Measurements from ENCODE around the gene CST3.

CST3 gene

DNA sequence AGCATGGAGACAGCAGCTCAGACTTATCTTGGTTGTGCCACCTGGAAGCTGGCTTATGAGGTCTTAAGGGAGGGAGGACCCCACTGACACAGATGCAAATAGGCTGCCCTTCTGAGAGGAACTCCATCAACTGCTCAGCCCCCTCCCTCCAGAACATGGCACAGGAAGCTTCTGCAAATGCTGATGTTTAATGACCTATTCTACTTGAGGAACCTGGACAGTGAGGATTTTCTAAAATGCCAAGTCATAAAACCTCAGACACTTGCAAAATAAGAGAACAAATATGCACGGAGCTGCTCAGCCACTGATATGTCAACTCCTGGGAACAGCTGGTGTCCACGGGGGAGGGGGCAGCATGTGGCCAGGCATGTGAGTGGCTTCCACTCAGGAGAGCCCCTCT lies 35.5 kb downstream of the CST3 start:
- DNase-seq (ENCODE audit: low read depth) = no peak

DNA sequence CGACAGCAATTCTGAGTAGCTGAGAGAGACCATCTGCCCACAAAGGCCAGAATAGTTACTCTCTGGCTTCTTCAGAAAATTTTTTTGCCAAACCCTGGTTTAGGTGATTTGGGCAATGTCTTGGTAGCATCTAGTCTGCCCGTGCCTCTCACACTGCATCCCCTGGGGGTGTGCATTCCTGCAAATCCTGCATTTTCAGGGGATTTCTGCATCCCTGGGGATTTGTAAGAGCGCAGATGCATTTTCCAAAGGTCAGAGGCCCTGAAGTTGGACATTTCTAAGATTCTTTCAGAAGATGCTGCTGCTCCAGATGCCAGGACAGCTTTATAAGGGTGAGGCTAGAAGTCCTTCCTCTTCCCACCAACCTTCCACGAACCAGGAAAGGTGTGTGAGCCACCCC lies 36.0 kb downstream of the CST3 start:
- DNase-seq (ENCODE audit: low read depth) = no peak

- DNase-seq (ENCODE audit: low read depth) = no peak
These were observed 39.3 kb downstream of the CST3 start for GRCh38 chr20:23598481-23598880.

DNA sequence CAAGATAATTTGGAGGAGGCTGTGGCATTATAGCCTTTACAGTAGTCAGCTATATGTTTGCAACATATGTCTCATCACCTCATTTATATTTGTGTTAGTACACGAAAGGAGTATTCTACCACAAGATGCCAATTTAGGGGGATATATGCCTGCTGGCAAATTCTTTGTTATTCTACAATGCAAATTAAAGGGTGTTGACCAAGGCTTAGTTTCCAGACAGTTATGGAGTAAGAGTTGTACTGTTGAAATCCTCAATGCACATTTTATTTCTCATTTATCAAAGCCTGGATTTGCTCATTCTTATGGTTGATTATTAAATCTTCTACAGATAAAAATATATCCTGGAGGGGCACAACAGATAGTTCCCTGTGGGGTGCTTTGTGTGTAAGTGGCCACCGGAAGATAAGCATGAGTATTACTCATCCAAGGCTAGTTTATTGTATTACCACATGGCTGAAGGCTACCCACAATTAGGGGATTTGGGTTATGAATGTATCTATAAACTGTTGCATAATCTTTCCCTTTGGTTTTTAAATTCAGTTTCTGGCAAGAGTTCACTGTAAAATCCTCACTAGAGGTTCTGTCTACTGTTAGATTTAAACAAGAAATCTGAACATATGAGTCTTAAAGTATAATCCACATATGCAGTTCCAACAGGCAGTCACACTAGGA lies 41.0 kb downstream of the CST3 start:
- no peak for DNase-seq (ENCODE audit: low read depth)

DNA sequence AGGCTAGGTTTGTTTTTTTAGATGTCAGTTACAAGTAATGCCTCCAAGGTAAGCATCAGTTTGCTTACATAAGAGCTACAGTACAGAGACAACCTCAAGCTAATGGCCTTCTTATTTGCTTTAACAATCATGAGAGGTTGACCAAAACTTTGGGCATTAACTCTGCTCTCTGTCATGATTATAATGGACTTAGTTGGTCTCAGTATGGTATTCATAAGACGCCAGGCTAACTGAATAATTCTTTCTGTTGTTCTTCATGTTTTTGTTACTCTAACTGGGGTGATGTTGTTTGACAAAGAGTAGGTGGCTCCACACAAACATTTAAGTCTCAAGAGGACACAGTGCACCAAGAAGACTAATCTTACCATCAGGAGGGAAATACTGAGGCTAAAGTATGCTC lies 41.8 kb downstream of the CST3 start:
- no peak for DNase-seq (ENCODE audit: low read depth)

DNA sequence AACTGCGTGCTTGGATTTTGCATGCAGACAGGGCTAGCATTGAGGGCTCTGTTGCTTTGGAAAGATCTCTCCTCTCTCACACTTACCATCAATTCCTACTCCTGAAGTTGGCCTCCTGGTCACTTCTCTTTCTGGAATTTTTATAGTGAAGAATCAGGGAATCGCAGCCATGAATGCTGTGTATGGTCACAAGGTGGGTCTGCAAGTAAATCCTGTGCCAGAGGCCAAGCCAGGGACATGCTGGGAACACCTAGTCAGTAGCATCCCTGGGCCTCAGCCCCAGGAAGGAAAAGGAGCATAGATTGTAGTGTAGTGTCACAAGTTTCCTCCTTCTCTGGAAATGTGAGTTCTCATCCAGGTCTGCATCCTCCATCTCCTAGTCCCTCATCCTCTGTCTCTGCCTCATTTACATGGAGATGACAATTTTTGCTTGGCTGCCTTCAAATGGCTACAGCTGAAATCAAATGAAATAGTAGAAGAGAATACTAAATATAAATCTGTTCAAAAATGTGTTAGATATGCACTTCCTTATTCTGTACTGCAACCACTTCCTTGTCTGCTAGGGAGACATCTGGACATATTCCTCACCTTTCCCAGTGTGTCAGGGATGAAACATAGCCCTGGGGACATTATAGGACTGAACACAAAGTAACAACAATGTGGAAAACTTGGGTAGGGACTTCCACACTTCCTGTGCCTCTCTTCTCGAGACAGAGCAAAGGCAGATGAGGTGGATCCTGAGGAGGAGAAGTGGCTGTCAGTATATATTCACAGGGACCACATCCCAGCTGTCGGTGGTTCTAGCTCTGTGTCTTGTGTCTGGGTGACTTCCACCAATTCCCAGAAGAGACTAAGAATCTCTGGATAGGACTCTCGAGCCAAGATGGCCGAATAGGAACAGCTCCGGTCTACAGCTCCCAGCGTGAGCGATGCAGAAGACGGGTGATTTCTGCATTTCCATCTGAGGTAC lies 49.0 kb downstream of the CST3 start:
- no peak for DNase-seq (ENCODE audit: low read depth)

GRCh38 chr20:23587631-23588030 lies 50.1 kb downstream of the CST3 start:
- no peak for DNase-seq (ENCODE audit: low read depth)

GRCh38 chr20:23586735-23587525 lies 50.8 kb downstream of the CST3 start:
- DNase-seq (ENCODE audit: low read depth) = no peak

- DNase-seq (ENCODE audit: low read depth) = no peak
These were observed 51.7 kb downstream of the CST3 start for GRCh38 chr20:23585808-23586734.

DNA sequence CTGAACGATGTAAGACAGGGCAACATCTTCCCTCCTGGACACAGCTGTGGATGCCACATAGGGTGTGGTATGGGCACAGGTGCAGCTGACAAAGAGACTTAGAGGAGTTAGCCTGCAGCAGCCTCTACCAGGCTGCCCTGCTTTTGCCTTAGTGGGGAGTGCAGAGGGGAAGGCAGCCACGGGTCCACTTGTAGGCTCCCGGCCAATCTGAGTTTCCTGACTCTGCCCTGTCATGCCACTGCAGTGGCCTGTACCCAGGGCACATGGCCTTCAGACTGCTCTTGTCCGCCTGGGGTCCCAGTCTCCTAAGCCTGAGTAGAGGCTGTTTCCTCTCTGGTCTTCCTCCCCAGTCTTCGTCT lies 52.3 kb downstream of the CST3 start:
- DNase-seq (ENCODE audit: low read depth) = no peak

- no peak for DNase-seq (ENCODE audit: low read depth)
These were observed 53.1 kb downstream of the CST3 start for GRCh38 chr20:23584434-23585199.
